Uterus (tissue), 2 donors: ENCODE measurements around the gene MLIP.

Source experiments
- CTCF ChIP-seq, 4 experiments: fragments of 200-600 bp in 2 of 4; fragments of 450-650 bp in 2 of 4; sonication (generic) in 2 of 4; IDR thresholded peaks; one replicate each; pipeline ENCODE4 v1.5.1; 2016 to 2019; ENCODE audit warnings: antibody characterized with exemption in 4 of 4, mild to moderate bottlenecking in 2 of 4, moderate library complexity in 1 of 4
- POLR2A ChIP-seq, 2 donors: fragments of 450-650 bp; IDR thresholded peaks; one replicate each; pipeline ENCODE4 v1.6.1; 2016; ENCODE audit warnings: antibody characterized with exemption in 2 of 2, mild to moderate bottlenecking in 1 of 2, moderate library complexity in 1 of 2

GRCh38 chr6:54074578-54075195 is 36.6 kb upstream of the MLIP start:
- no peak for TF ChIP-seq CTCF (IDR thresholded peaks at IDR 0.05)
- no peak for TF ChIP-seq POLR2A (IDR thresholded peaks at IDR 0.05)
